Trophoblast cell (in vitro differentiated cells and primary cell): ENCODE measurements around the gene ARRDC3. TPM values are rescaled to one million over a fixed set of nuclear protein-coding genes. Genes with fewer than 3 reads are reported as not detected.
A peak's percentile ranks its signal among the peaks of the same experiment; 100 is the strongest.

ENCODE experiments used
- DNase-seq, 2 donors: peaks; one replicate each; pipeline ENCODE4 v3.0.0-alpha.2; 2016
- H2AFZ ChIP-seq: 2 replicates; pipeline ENCODE4 v1.6.1; 2013; ENCODE audit warnings: low read length, moderate library complexity, mild to moderate bottlenecking; ENCODE audit not compliant: insufficient read depth, poor library complexity
- H2AK5ac ChIP-seq: 2 replicates; pipeline ENCODE4 v1.6.1; 2013; ENCODE audit warnings: mild to moderate bottlenecking, low read length
- H2BK120ac ChIP-seq: 2 replicates; pipeline ENCODE4 v1.6.1; 2013; ENCODE audit warnings: low read length, mild to moderate bottlenecking, moderate library complexity; ENCODE audit not compliant: insufficient read depth, poor library complexity
- H2BK12ac ChIP-seq: 2 replicates; pipeline ENCODE4 v1.6.1; 2013; ENCODE audit warnings: mild to moderate bottlenecking, low read length, moderate library complexity
- H2BK5ac ChIP-seq: 2 replicates; pipeline ENCODE4 v1.6.1; 2013; ENCODE audit warnings: low read length, low read depth, moderate library complexity, mild to moderate bottlenecking; ENCODE audit not compliant: poor library complexity
- H3K14ac ChIP-seq: 2 replicates; pipeline ENCODE4 v1.6.1; 2013; ENCODE audit warnings: mild to moderate bottlenecking, low read length
- H3K18ac ChIP-seq: 2 replicates; pipeline ENCODE4 v1.6.1; 2013; ENCODE audit warnings: mild to moderate bottlenecking, low read length
- H3K23ac ChIP-seq: 2 replicates; pipeline ENCODE4 v1.6.1; 2013; ENCODE audit warnings: low read length
- H3K27ac ChIP-seq: 2 replicates; pipeline ENCODE4 v1.5.1; 2013; ENCODE audit warnings: low read depth, mild to moderate bottlenecking, inconsistent platforms, low read length, moderate library complexity
- H3K27me3 ChIP-seq: 2 replicates; pipeline ENCODE4 v1.6.1; 2013; ENCODE audit warnings: inconsistent platforms, mild to moderate bottlenecking, low read length, moderate library complexity; ENCODE audit not compliant: insufficient read depth
- H3K36me3 ChIP-seq, 2 experiments: 1 replicate in 1 of 2; 2 replicates in 1 of 2; pipeline ENCODE4 v1.6.1; 2013; ENCODE audit warnings: low read length in 2 of 2, mild to moderate bottlenecking in 2 of 2, moderate library complexity in 1 of 2; ENCODE audit not compliant: insufficient read depth in 2 of 2, control insufficient read depth in 1 of 2
- H3K4ac ChIP-seq: 2 replicates; pipeline ENCODE4 v1.6.1; 2013; ENCODE audit warnings: low read depth, mild to moderate bottlenecking, low read length, moderate library complexity
- H3K4me1 ChIP-seq, 2 experiments: 1 replicate in 1 of 2; 2 replicates in 1 of 2; pipeline ENCODE4 v1.6.1; 2013; ENCODE audit warnings: low read length in 2 of 2, mild to moderate bottlenecking in 2 of 2, moderate library complexity in 1 of 2; ENCODE audit not compliant: insufficient read depth in 2 of 2, control insufficient read depth in 1 of 2
- H3K4me2 ChIP-seq: 2 replicates; pipeline ENCODE4 v1.6.1; 2013; ENCODE audit warnings: inconsistent platforms, mild to moderate bottlenecking, low read length, moderate library complexity
- H3K4me3 ChIP-seq: 2 replicates; pipeline ENCODE4 v1.5.1; 2013; ENCODE audit warnings: mild to moderate bottlenecking, low read depth, low read length, inconsistent platforms
- H3K79me1 ChIP-seq: one replicate; pipeline ENCODE4 v1.6.1; 2013; ENCODE audit warnings: low read length
- H3K79me2 ChIP-seq: 2 replicates; pipeline ENCODE4 v1.6.1; 2013; ENCODE audit warnings: low read length, mild to moderate bottlenecking; ENCODE audit not compliant: control insufficient read depth, insufficient read depth, poor library complexity
- H3K9ac ChIP-seq: 2 replicates; pipeline ENCODE4 v1.6.1; 2013; ENCODE audit warnings: mild to moderate bottlenecking, low read length
- H3K9me3 ChIP-seq: 2 replicates; pipeline ENCODE4 v1.6.1; 2013; ENCODE audit warnings: low read depth, mild to moderate bottlenecking, control low read depth, inconsistent platforms, low read length; ENCODE audit not compliant: insufficient read depth
- H4K12ac ChIP-seq: 2 replicates; pipeline ENCODE4 v1.6.1; 2013; ENCODE audit warnings: low read depth, mild to moderate bottlenecking, low read length, moderate library complexity
- H4K8ac ChIP-seq: 2 replicates; pipeline ENCODE4 v1.6.1; 2013; ENCODE audit warnings: low read depth, mild to moderate bottlenecking, low read length, moderate library complexity
- H4K91ac ChIP-seq: one replicate; pipeline ENCODE4 v1.6.1; 2013; ENCODE audit warnings: low read depth, mild to moderate bottlenecking, low read length, moderate library complexity
- WGBS: extraction: QIAGEN DNeasy Blood & Tissue Kit; methylation state at CpG from one replicate; pipeline ENCODE4 v1.1.7; 2013; ENCODE audit warnings: missing lambda C conversion rate; ENCODE audit not compliant: insufficient read length, insufficient coverage; ENCODE audit errors: extremely low coverage; 5-methylcytosine and 5-hydroxymethylcytosine counted together
- polyA plus RNA-seq: library from polyadenylated mRNA; stranded (reverse); fragments of 200-250 nt; gene quantifications from 2 replicates; pipeline ENCODE4 v1.2.3, GENCODE V29; 2013

ARRDC3 gene
- polyA plus RNA-seq: 40.6 and 42.0 TPM in 2 replicates

GRCh38 chr5:91383027-91383955 lies at the start of gene ARRDC3:
TSS of gene ARRDC3 (minus strand) at chr5:91383317. CDS start at chr5:91383092, 225 bp downstream.
- DNase-seq: peak; percentile 94 to 98
- WGBS: no CpG with 5 or more reads among the region's 49 CpGs
- no peak within 1 kb of the TSS for H2BK12ac ChIP-seq
- H3K36me3 ChIP-seq: no peaks in the 10 kb centered on the region
- H3K23ac ChIP-seq: no peak within 1 kb of the TSS
- peak within 1 kb of the TSS; percentile 84 for H4K91ac ChIP-seq
- peak within 1 kb of the TSS; percentile 12 for H2AFZ ChIP-seq
- H4K12ac ChIP-seq: peak within 1 kb of the TSS; percentile 6
- peaks cover 10% of the 10 kb centered on the region for H3K79me1 ChIP-seq
- H2BK120ac ChIP-seq: peak within 1 kb of the TSS; percentile 90
- peak within 1 kb of the TSS; percentile 91 for H4K8ac ChIP-seq
- H3K4ac ChIP-seq: no peak within 1 kb of the TSS
- no peaks in the 10 kb centered on the region for H3K4me1 ChIP-seq
- peak within 1 kb of the TSS; percentile 77 for H2BK5ac ChIP-seq
- H3K27me3 ChIP-seq: no peaks in the 10 kb centered on the region
- H3K9ac ChIP-seq: peak within 1 kb of the TSS; percentile 89
- H3K14ac ChIP-seq: peak within 1 kb of the TSS; percentile 43
- no peak within 1 kb of the TSS for H2AK5ac ChIP-seq
- peak within 1 kb of the TSS; percentile 98 for H3K4me2 ChIP-seq
- H3K27ac ChIP-seq: peak within 1 kb of the TSS; percentile 91
- peak within 1 kb of the TSS; percentile 27 for H3K18ac ChIP-seq
- H3K79me2 ChIP-seq: peaks cover 7% of the 10 kb centered on the region
- no peaks in the 10 kb centered on the region for H3K9me3 ChIP-seq
- H3K4me3 ChIP-seq: peak within 1 kb of the TSS; percentile 88

GRCh38 chr5:91430949-91431348 lies 47.8 kb upstream of the ARRDC3 start:
- no peak overlapping the region for H3K4me2 ChIP-seq
- no peaks in the 10 kb centered on the region for H3K79me2 ChIP-seq
- DNase-seq: no peak
- no peak overlapping the region for H4K91ac ChIP-seq
- H2BK5ac ChIP-seq: no peak overlapping the region
- H2BK12ac ChIP-seq: no peak overlapping the region
- H3K18ac ChIP-seq: no peak overlapping the region
- no peaks in the 10 kb centered on the region for H3K4me1 ChIP-seq
- no peaks in the 10 kb centered on the region for H3K79me1 ChIP-seq
- no peaks in the 10 kb centered on the region for H3K36me3 ChIP-seq
- no peak overlapping the region for H2AK5ac ChIP-seq
- no peak overlapping the region for H3K27ac ChIP-seq
- H2BK120ac ChIP-seq: no peak overlapping the region
- H3K4me3 ChIP-seq: no peak overlapping the region
- H3K27me3 ChIP-seq: no peaks in the 10 kb centered on the region
- no peaks in the 10 kb centered on the region for H3K9me3 ChIP-seq
- H2AFZ ChIP-seq: no peak overlapping the region
- H3K14ac ChIP-seq: no peak overlapping the region
- no peak overlapping the region for H4K8ac ChIP-seq
- no peak overlapping the region for H4K12ac ChIP-seq
- no peak overlapping the region for H3K4ac ChIP-seq
- no peak overlapping the region for H3K23ac ChIP-seq
- no peak overlapping the region for H3K9ac ChIP-seq

GRCh38 chr5:91424638-91425436 lies 41.7 kb upstream of the ARRDC3 start:
- WGBS: no CpG with 5 or more reads among the region's 2 CpGs
- H2AK5ac ChIP-seq: no peak overlapping the region
- H3K79me2 ChIP-seq: no peaks in the 10 kb centered on the region
- H3K36me3 ChIP-seq: no peaks in the 10 kb centered on the region
- H2BK120ac ChIP-seq: no peak overlapping the region
- no peak overlapping the region for H4K12ac ChIP-seq
- no peak overlapping the region for H3K27ac ChIP-seq
- H2BK12ac ChIP-seq: no peak overlapping the region
- H3K23ac ChIP-seq: no peak overlapping the region
- peaks cover 0 to 2% of the 10 kb centered on the region in 2 experiments for H3K4me1 ChIP-seq
- H3K4me3 ChIP-seq: no peak overlapping the region
- H3K27me3 ChIP-seq: no peaks in the 10 kb centered on the region
- no peak overlapping the region for H3K4me2 ChIP-seq
- no peak overlapping the region for H2BK5ac ChIP-seq
- H2AFZ ChIP-seq: no peak overlapping the region
- no peak overlapping the region for H3K4ac ChIP-seq
- no peaks in the 10 kb centered on the region for H3K79me1 ChIP-seq
- no peak overlapping the region for H4K8ac ChIP-seq
- H3K14ac ChIP-seq: no peak overlapping the region
- no peaks in the 10 kb centered on the region for H3K9me3 ChIP-seq
- H3K18ac ChIP-seq: no peak overlapping the region
- DNase-seq: peak; percentile 33 to 56
- no peak overlapping the region for H3K9ac ChIP-seq
- H4K91ac ChIP-seq: no peak overlapping the region

- no peak overlapping the region for H3K4me2 ChIP-seq
- H3K36me3 ChIP-seq: no peaks in the 10 kb centered on the region
- peaks cover 0 to 2% of the 10 kb centered on the region in 2 experiments for H3K4me1 ChIP-seq
- H4K8ac ChIP-seq: no peak overlapping the region
- no peak overlapping the region for H3K4ac ChIP-seq
- no peaks in the 10 kb centered on the region for H3K27me3 ChIP-seq
- no peak overlapping the region for H3K4me3 ChIP-seq
- no peak overlapping the region for H2BK5ac ChIP-seq
- H3K9ac ChIP-seq: no peak overlapping the region
- H2BK12ac ChIP-seq: no peak overlapping the region
- no peak overlapping the region for H3K27ac ChIP-seq
- no CpG with 5 or more reads among the region's 2 CpGs for WGBS
- H3K23ac ChIP-seq: no peak overlapping the region
- no peak overlapping the region for H2AK5ac ChIP-seq
- H2AFZ ChIP-seq: no peak overlapping the region
- H4K91ac ChIP-seq: no peak overlapping the region
- H3K9me3 ChIP-seq: no peaks in the 10 kb centered on the region
- H3K14ac ChIP-seq: no peak overlapping the region
- H4K12ac ChIP-seq: no peak overlapping the region
- H3K79me2 ChIP-seq: no peaks in the 10 kb centered on the region
- no peak overlapping the region for H3K18ac ChIP-seq
- no peaks in the 10 kb centered on the region for H3K79me1 ChIP-seq
- no peak overlapping the region for H2BK120ac ChIP-seq
- no peak for DNase-seq
Observed at GRCh38 chr5:91423871-91424270, 40.8 kb upstream of the ARRDC3 start.
